ENCODE data around the gene STOX2.

STOX2 gene

GRCh38 chr4:184007891-184008290 is 102.8 kb downstream of the STOX2 start:
- H3K4me3 Mint-ChIP-seq = no peak overlapping the region

GRCh38 chr4:184010696-184011095 is 105.6 kb downstream of the STOX2 start:
- Mint-ChIP-seq H3K36me3 (ENCODE audit: low read depth) (no peaks in the 10 kb centered on the region), H3K9me3 (no peaks in the 10 kb centered on the region), H3K27me3 (no peaks in the 10 kb centered on the region), H3K4me3 (no peak overlapping the region), H3K27ac (no peak overlapping the region), H3K4me1 (ENCODE audit: low read depth) (no peaks in the 10 kb centered on the region)

More at GRCh38 chr4:184007891-184008290, 102.8 kb downstream of the STOX2 start:
- Mint-ChIP-seq H3K4me1 (ENCODE audit: low read depth) (no peaks in the 10 kb centered on the region), H3K9me3 (no peaks in the 10 kb centered on the region), H3K36me3 (ENCODE audit: low read depth) (no peaks in the 10 kb centered on the region), H3K27me3 (no peaks in the 10 kb centered on the region), H3K27ac (no peak overlapping the region)

- no peaks in the 10 kb centered on the region for H3K36me3 Mint-ChIP-seq (ENCODE audit: low read depth)
Measured at GRCh38 chr4:184011826-184012380, 106.8 kb downstream of the STOX2 start.

DNA sequence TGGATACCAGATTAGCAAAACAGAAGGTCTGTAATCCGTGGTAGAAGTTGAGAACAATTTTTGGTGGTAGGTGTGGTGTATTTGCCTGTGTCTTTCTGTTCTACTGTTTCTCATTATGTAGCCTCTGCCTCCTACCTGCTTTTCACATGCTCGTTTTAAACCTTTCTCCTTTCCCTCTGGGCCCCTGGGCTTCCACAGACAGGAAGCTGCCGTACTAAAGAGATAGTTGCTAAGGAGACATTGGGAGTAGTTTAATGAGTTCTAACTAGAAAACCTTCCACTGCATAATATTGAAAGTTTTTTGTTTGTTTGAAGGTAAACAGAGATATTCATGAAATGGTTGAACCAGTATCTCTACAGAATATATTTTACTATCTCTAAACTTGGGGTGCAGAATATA is 107.8 kb downstream of the STOX2 start:
- no peak overlapping the region for H3K27ac Mint-ChIP-seq
- no peak overlapping the region for H3K4me3 Mint-ChIP-seq
- H3K4me1 Mint-ChIP-seq (ENCODE audit: low read depth) = no peaks in the 10 kb centered on the region

More at GRCh38 chr4:184011826-184012380, 106.8 kb downstream of the STOX2 start:
- Mint-ChIP-seq H3K27me3 (no peaks in the 10 kb centered on the region), H3K4me1 (ENCODE audit: low read depth) (no peaks in the 10 kb centered on the region), H3K27ac (no peak overlapping the region), H3K4me3 (no peak overlapping the region), H3K9me3 (no peaks in the 10 kb centered on the region)

DNA sequence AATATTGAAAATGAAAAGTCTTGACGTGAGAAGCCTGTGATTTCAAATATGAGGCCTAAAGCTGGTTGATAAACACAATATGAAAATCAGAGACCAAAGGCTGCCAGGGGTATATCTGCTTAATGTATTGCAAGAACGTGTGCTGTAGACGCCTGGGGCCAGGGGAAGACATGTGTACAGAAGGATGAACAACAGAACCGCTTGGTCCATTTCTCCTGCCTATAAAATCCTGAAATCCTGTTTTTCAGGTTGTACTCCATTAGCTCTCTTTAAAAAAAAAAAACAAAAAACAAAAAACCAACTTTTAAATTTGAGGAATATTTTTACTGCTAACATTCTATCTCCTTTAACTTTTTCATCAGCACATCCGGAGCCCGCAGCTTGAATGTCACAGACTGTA is 109.2 kb downstream of the STOX2 start:
- Mint-ChIP-seq H3K27me3 (peaks cover 4% of the 10 kb centered on the region), H3K9me3 (no peaks in the 10 kb centered on the region), H3K27ac (no peak overlapping the region), H3K4me1 (ENCODE audit: low read depth) (no peaks in the 10 kb centered on the region), H3K4me3 (no peak overlapping the region), H3K36me3 (ENCODE audit: low read depth) (no peaks in the 10 kb centered on the region)

More for the DNA sequence above, 107.8 kb downstream of the STOX2 start:
- Mint-ChIP-seq H3K9me3 (no peaks in the 10 kb centered on the region), H3K27me3 (peaks cover 2% of the 10 kb centered on the region), H3K36me3 (ENCODE audit: low read depth) (no peaks in the 10 kb centered on the region)

DNA sequence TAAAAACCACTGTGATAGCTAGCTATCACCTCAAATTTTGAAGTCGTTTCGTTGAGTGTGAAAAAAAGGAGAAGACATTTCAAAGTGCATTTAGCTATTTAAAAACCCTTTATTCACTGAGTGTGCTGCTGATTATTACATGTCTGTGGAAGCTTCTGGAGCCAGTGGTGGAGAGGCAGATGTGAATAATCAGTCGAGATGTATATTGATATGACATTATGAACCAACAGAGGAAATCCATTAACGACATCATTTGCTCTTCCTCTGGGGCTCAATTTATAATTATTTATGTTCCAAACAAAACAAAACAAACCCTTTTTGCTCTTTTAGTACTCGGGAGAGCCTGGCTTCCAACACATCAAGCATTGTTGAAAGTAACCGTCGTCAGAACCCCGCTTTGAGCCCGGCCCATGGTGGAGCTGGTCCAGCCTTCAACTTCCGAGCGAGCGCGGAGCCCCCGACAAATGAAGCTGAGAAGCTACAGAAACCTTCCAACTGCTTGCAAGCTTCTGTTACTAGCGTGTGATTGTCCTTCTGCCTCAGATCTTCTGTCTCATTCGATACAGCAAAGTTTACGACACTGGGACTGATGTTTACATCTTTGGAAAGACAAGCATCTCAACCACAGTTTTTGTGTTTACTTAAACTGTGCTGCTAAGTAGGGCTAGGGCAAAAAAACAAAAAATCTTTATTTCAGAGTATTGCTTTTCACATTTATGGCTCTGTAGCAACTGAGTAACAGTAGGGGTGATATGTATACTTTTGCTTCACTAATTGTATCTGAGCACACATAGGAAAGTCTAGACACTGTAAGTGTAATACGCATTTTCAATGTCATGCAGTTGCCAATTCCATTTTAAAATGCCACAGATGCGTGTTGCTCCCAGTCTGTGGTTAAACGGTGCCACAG is 111.9 kb downstream of the STOX2 start:
- no peak overlapping the region for H3K27ac Mint-ChIP-seq
- H3K4me1 Mint-ChIP-seq (ENCODE audit: low read depth) = no peaks in the 10 kb centered on the region
- no peak overlapping the region for H3K4me3 Mint-ChIP-seq
- H3K36me3 Mint-ChIP-seq (ENCODE audit: low read depth) = no peaks in the 10 kb centered on the region
- no peaks in the 10 kb centered on the region for H3K9me3 Mint-ChIP-seq
- peaks cover 4% of the 10 kb centered on the region for H3K27me3 Mint-ChIP-seq

GRCh38 chr4:184019076-184019475 is 114.0 kb downstream of the STOX2 start:
- Mint-ChIP-seq H3K27ac (no peak overlapping the region), H3K4me3 (no peak overlapping the region), H3K9me3 (no peaks in the 10 kb centered on the region), H3K27me3 (peaks cover 12% of the 10 kb centered on the region), H3K4me1 (ENCODE audit: low read depth) (no peaks in the 10 kb centered on the region), H3K36me3 (ENCODE audit: low read depth) (no peaks in the 10 kb centered on the region)

GRCh38 chr4:184019667-184020623 is 114.8 kb downstream of the STOX2 start:
- H3K4me1 Mint-ChIP-seq (ENCODE audit: low read depth) = no peaks in the 10 kb centered on the region
- H3K27me3 Mint-ChIP-seq = peaks cover 12% of the 10 kb centered on the region
- H3K9me3 Mint-ChIP-seq = no peaks in the 10 kb centered on the region
- H3K36me3 Mint-ChIP-seq (ENCODE audit: low read depth) = no peaks in the 10 kb centered on the region
- no peak overlapping the region for H3K4me3 Mint-ChIP-seq
- no peak overlapping the region for H3K27ac Mint-ChIP-seq

DNA sequence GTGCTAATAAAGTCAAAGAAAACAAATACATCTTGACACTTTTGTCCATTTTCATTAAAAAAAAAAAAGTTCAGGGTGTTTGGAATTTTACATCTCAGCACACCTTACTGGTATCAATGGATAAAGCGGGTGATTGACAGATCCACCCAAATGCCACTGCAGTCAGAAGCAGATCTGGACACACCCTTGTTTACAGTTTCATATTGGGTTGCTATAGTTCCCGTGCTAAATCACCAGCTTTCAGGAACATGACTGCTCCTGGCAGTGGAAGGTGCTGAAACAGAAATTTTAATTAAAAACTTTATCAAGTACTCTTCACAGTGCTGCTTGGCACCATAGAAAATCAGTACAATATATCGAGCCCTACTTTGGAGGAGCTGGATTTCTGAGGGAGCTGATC is 116.3 kb downstream of the STOX2 start:
- Mint-ChIP-seq H3K27ac (no peak overlapping the region), H3K27me3 (peaks cover 12% of the 10 kb centered on the region), H3K36me3 (ENCODE audit: low read depth) (no peaks in the 10 kb centered on the region), H3K4me1 (ENCODE audit: low read depth) (no peaks in the 10 kb centered on the region), H3K9me3 (no peaks in the 10 kb centered on the region), H3K4me3 (no peak overlapping the region)

- Mint-ChIP-seq H3K36me3 (ENCODE audit: low read depth) (no peaks in the 10 kb centered on the region), H3K9me3 (no peaks in the 10 kb centered on the region), H3K4me3 (no peak overlapping the region), H3K27ac (no peak overlapping the region), H3K4me1 (ENCODE audit: low read depth) (peaks cover 1% of the 10 kb centered on the region), H3K27me3 (peaks cover 11% of the 10 kb centered on the region)
Measured at GRCh38 chr4:184022679-184023383, 117.7 kb downstream of the STOX2 start.

GRCh38 chr4:184024637-184025036 is 119.5 kb downstream of the STOX2 start:
- no peaks in the 10 kb centered on the region for H3K9me3 Mint-ChIP-seq
- no peak overlapping the region for H3K4me3 Mint-ChIP-seq
- H3K27ac Mint-ChIP-seq = no peak overlapping the region
- peaks cover 12% of the 10 kb centered on the region for H3K27me3 Mint-ChIP-seq
- peaks cover 18% of the 10 kb centered on the region for H3K4me1 Mint-ChIP-seq (ENCODE audit: low read depth)
- no peaks in the 10 kb centered on the region for H3K36me3 Mint-ChIP-seq (ENCODE audit: low read depth)

DNA sequence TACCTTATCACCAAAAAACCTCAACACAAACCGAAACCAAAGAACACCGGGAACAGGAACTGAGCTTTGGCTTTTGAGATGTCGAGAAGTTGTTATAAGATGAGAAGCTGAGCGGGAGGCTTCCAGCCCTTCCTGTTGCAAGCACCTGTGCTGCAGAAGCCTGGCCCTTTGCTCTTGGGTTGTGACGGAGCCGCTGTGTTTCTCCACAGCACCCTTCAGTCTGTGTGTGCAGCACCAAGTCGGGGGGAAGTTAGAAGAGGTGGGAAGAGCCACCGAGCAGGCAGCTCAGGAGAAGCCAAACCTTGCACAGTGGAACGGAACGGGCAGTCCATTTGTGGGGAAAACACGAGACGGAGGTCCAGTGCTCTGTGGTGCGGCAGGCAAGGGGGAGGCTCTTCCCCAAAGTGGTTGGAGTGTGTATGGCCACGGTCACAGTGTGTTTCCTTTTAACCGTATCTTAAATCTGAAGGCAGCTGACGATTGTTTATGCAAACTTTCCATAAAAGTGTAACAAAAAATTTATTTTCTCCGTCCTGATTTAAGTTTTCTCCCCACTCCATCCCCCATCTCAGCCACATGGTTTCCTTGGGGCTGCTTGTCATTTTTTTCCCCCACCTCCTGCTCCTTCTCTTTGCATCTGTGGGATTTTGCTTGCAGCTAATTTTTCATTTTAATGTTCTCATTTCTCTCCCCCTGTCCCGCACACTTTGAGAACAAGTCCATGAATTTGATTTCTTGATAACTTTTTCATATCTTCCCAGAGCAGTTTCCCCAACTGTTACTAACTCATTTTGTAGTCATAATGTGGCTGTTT is 123.7 kb downstream of the STOX2 start:
- H3K27ac Mint-ChIP-seq = peak overlapping the region; percentile 22
- H3K4me1 Mint-ChIP-seq (ENCODE audit: low read depth) = peaks cover 18% of the 10 kb centered on the region
- peaks cover 17% of the 10 kb centered on the region for H3K27me3 Mint-ChIP-seq
- no peaks in the 10 kb centered on the region for H3K9me3 Mint-ChIP-seq
- H3K36me3 Mint-ChIP-seq (ENCODE audit: low read depth) = no peaks in the 10 kb centered on the region
- H3K4me3 Mint-ChIP-seq = peak overlapping the region; percentile 78

DNA sequence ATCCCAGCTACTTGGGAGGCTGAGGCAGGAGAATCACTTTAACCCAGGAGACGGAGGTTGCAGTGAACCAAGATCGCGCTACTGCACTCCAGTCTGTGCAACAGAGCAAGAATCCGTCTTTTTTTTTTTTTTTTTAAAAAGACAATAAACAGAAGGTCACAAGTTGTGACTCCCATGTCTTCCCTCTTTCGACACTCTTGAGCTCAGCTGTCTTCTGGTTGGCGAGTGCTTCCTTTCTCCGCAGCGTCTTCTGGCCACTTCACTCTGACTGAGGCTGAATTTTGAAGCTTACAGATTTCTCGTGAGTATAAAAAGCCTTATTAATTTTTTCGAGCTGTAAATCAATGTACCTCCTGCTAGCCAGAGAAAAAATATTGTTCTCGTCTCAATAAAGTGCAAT is 124.9 kb downstream of the STOX2 start:
- Mint-ChIP-seq H3K36me3 (ENCODE audit: low read depth) (no peaks in the 10 kb centered on the region), H3K9me3 (no peaks in the 10 kb centered on the region), H3K27ac (no peak overlapping the region), H3K4me3 (no peak overlapping the region), H3K4me1 (ENCODE audit: low read depth) (peaks cover 18% of the 10 kb centered on the region), H3K27me3 (peaks cover 17% of the 10 kb centered on the region)

DNA sequence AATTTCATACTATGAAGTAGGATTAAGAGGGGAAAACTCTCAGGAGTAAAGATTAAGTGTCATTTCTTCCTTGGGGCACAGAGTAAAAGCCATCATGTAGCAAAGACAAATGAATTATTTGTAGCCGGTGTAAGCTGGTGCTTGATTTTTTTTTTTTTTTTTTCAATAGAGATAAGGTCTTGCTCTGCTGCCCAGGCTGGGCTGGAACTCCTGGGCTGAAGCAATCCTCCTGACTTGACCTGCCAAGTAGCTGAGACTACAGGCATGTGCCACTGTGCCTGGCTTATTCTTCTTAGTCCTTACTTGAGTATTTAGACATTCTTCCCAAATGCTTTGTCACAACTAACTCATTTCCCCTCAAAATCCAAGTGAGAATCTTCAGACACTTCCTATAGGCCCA is 125.7 kb downstream of the STOX2 start:
- H3K4me3 Mint-ChIP-seq = no peak overlapping the region
- H3K4me1 Mint-ChIP-seq (ENCODE audit: low read depth) = peaks cover 18% of the 10 kb centered on the region
- H3K27ac Mint-ChIP-seq = no peak overlapping the region
- peaks cover 17% of the 10 kb centered on the region for H3K27me3 Mint-ChIP-seq
- H3K36me3 Mint-ChIP-seq (ENCODE audit: low read depth) = no peaks in the 10 kb centered on the region
- H3K9me3 Mint-ChIP-seq = no peaks in the 10 kb centered on the region

All from stimulated activated naive CD8-positive, alpha-beta T cell treated with anti-CD3 and anti-CD28 coated beads, Interleukin-15, Interleukin-2, amounts not matched to agents 100 ng/mL and 50 ng/mL, for 24 hours (primary cell).